GM12878 (cell line): ENCODE measurements around the gene TIRAP. TPM values are rescaled to one million over a fixed set of nuclear protein-coding genes. Genes with fewer than 3 reads are reported as not detected.
A peak's percentile ranks its signal among the peaks of the same experiment; 100 is the strongest.

Source experiments
- ATAC-seq: fragments of 200-7000 bp; cut with Tn5 transposase; 3 replicates; pipeline ENCODE4 v1.9.1; 2020; ENCODE audit warnings: mild to moderate bottlenecking, moderate library complexity
- BruUV-seq: library from RNA; stranded (reverse); fragments of 400-500 nt; replicated peaks from 2 replicates; lab custom pipeline; 2021; lab: Mats Ljungman, UMichigan
- CTCF ChIA-PET: fragments of 300-600 bp; sonication (Branson Sonifier 250); formaldehyde crosslinking; extraction: SDS; loops from one replicate; lab custom pipeline; 2021; ENCODE audit warnings: inconsistent platforms; lab: Yijun Ruan, JAX
- POLR2A ChIA-PET: fragments of 350-600 bp; formaldehyde crosslinking; extraction: SDS; loops from one replicate; lab custom pipeline; 2021; ENCODE audit warnings: inconsistent platforms; lab: Charles Lee
- RAD21 ChIA-PET: fragments of 300-600 bp; sonication (Branson Sonifier 250); formaldehyde crosslinking; loops from one replicate; lab custom pipeline; 2023; ENCODE audit warnings: antibody characterized with exemption; ENCODE audit not compliant: unreplicated experiment; lab: Charles Lee
- SMC1A ChIA-PET: fragments of 300-600 bp; sonication (Branson Sonifier 250); formaldehyde crosslinking; loops from one replicate; lab custom pipeline; 2023; ENCODE audit not compliant: unreplicated experiment, uncharacterized antibody; lab: Charles Lee
- DNase-seq: peaks from one replicate; pipeline ENCODE4 v3.0.0-alpha.2; 2011; ENCODE audit warnings: low read depth, low spot score
- FAIRE-seq: peaks from 3 replicates; lab custom pipeline; 2011; peaks lifted over from hg19 to GRCh38; lab: Jason Lieb, UNC
- H2AFZ ChIP-seq: 2 replicates; pipeline ENCODE4 v1.6.0; 2011; ENCODE audit warnings: low read depth, low read length, control low read depth; ENCODE audit not compliant: control insufficient read depth
- H3K27ac ChIP-seq: 2 replicates; pipeline ENCODE4 v1.5.1; 2011; ENCODE audit warnings: control low read depth; ENCODE audit not compliant: control insufficient read depth, insufficient read depth
- H3K27me3 ChIP-seq, 2 experiments: replicated peaks in 1 of 2; 2 replicates each; pipeline versions ENCODE4 v1.6.0 to v1.6.1; 2011; ENCODE audit warnings: low read length in 1 of 2; ENCODE audit not compliant: control insufficient read depth in 2 of 2, insufficient read depth in 2 of 2
- H3K36me3 ChIP-seq, 2 experiments: 2 replicates each; pipeline ENCODE4 v1.5.1; 2011; ENCODE audit warnings: low read length in 1 of 2; ENCODE audit not compliant: control insufficient read depth in 2 of 2, insufficient read depth in 2 of 2
- H3K4me1 ChIP-seq: 2 replicates; pipeline ENCODE4 v1.6.1; 2011; ENCODE audit warnings: mild to moderate bottlenecking, low read length, moderate library complexity, mixed read lengths; ENCODE audit not compliant: control insufficient read depth, insufficient read depth
- H3K4me2 ChIP-seq: 2 replicates; pipeline ENCODE4 v1.6.0; 2011; ENCODE audit warnings: control low read depth; ENCODE audit not compliant: control insufficient read depth, insufficient read depth
- H3K4me3 ChIP-seq: fragments of 200-600 bp; sonication (generic); 2 replicates; pipeline ENCODE4 v1.5.1; 2016
- H3K79me2 ChIP-seq: 2 replicates; pipeline ENCODE4 v1.6.0; 2011; ENCODE audit warnings: low read length; ENCODE audit not compliant: control insufficient read depth, insufficient read depth
- H3K9ac ChIP-seq: 2 replicates; pipeline ENCODE4 v1.8.0; 2011; ENCODE audit warnings: low read length, control low read depth, mixed read lengths; ENCODE audit not compliant: control insufficient read depth, insufficient read depth
- H3K9me3 ChIP-seq: replicated peaks from 3 replicates; pipeline ENCODE4 v1.5.1; 2011; ENCODE audit warnings: mild to moderate bottlenecking, low read length; ENCODE audit not compliant: control insufficient read depth, insufficient read depth
- H4K20me1 ChIP-seq: 2 replicates; pipeline ENCODE4 v1.6.0; 2011; ENCODE audit not compliant: control insufficient read depth, insufficient read depth
- CREB1 ChIP-seq: IDR thresholded peaks from 2 replicates; pipeline ENCODE4 v1.6.1; 2012; ENCODE audit warnings: low read depth, mild to moderate bottlenecking, inconsistent platforms
- HDAC2 ChIP-seq: fragments of 200-600 bp; sonication (generic); IDR thresholded peaks from 2 replicates; pipeline ENCODE4 v1.6.1; 2017
- MYB ChIP-seq: fragments of 150-350 bp; IDR thresholded peaks from 2 replicates; pipeline ENCODE4 v1.6.1; 2014; ENCODE audit warnings: mild to moderate bottlenecking, low read depth, low read length, borderline replicate concordance
- NFXL1 ChIP-seq: fragments of 450-650 bp; IDR thresholded peaks from 2 replicates; pipeline ENCODE4 v1.6.1; 2017; ENCODE audit warnings: antibody characterized with exemption, mild to moderate bottlenecking, borderline replicate concordance
- SIN3A ChIP-seq: IDR thresholded peaks from 2 replicates; pipeline ENCODE4 v1.6.1; 2012; ENCODE audit warnings: low read depth, low read length, improper control_type of control experiment
- SIX5 ChIP-seq: IDR thresholded peaks from 2 replicates; pipeline ENCODE4 v1.6.1; 2011; ENCODE audit warnings: mild to moderate bottlenecking, low read depth, low read length, moderate library complexity; ENCODE audit not compliant: severe bottlenecking
- SPI1 ChIP-seq: IDR thresholded peaks from 2 replicates; pipeline ENCODE4 v1.6.1; 2011; ENCODE audit warnings: low read depth, mild to moderate bottlenecking, low read length, moderate library complexity, borderline replicate concordance; ENCODE audit not compliant: insufficient read depth
- ZNF217 ChIP-seq: fragments of 450-650 bp; IDR thresholded peaks from 2 replicates; pipeline ENCODE4 v1.6.1; 2017; ENCODE audit warnings: antibody characterized with exemption, mild to moderate bottlenecking
- ZNF622 ChIP-seq: fragments of 450-650 bp; IDR thresholded peaks from 2 replicates; pipeline ENCODE4 v1.6.1; 2017; ENCODE audit warnings: mild to moderate bottlenecking, inconsistent platforms
- WGBS: methylation state at CpG from one replicate; pipeline ENCODE4 v1.1.6; 2016; ENCODE audit warnings: low lambda C conversion rate; ENCODE audit not compliant: insufficient replicate concordance, insufficient coverage; ENCODE audit errors: missing lambda C conversion rate; 5-methylcytosine and 5-hydroxymethylcytosine counted together
- in situ Hi-C: fragments of 300-500 bp; cut with MboI; formaldehyde crosslinking; loops from 9 replicates; pipeline ENCODE4 v1.14.3; 2018; ENCODE audit warnings: mixed read lengths
- intact Hi-C: fragments of 100-400 bp; cut with micrococcal nuclease; formaldehyde crosslinking; loops from one replicate; pipeline ENCODE4 v1.14.2; 2022; ENCODE audit not compliant: unreplicated experiment
- polyA plus RNA-seq, 11 experiments: library from polyadenylated mRNA; depleted of rRNA in 4 of 11; unstranded in 6 of 11; stranded (reverse) in 5 of 11; fragments of >200 nt; fragmentation: Nextera tagmentation in 4 of 11; fragmentation: Illumina TruSeq in 1 of 11; extraction: Ambion mirVana in 4 of 11; extraction: Trizol in 1 of 11; gene quantifications; 1 replicate in 1 of 11; 2 replicates in 10 of 11; pipeline versions ENCODE4 v1.2.1 to v1.2.3, GENCODE V29; 2011 to 2016; ENCODE audit warnings: inconsistent platforms in 2 of 11, missing spikeins in 2 of 11, low read depth in 1 of 11
- total RNA-seq, 4 experiments: library from RNA; depleted of rRNA in 3 of 4; stranded (reverse); fragments of >200 nt in 3 of 4; fragmentation: Illumina TruSeq in 1 of 4; extraction: Trizol in 1 of 4; gene quantifications; 2 replicates each; pipeline versions ENCODE4 v1.2.1 to v1.2.3, GENCODE V29; 2013 to 2021
- TF ChIP-seq, protein P1 (sequence below): IDR thresholded peaks from 2 replicates; pipeline ENCODE4 v1.6.1; 2012; ENCODE audit warnings: low read length, inconsistent platforms
- TF ChIP-seq, protein P2 (sequence below): IDR thresholded peaks from 2 replicates; pipeline ENCODE4 v1.6.1; 2012; ENCODE audit warnings: low read depth, low read length, improper control_type of control experiment
- TF ChIP-seq, protein P3 (sequence below): fragments of 150-350 bp; IDR thresholded peaks from 2 replicates; pipeline ENCODE4 v1.6.1; 2016; ENCODE audit warnings: low read depth, low read length
- TF ChIP-seq, protein P4 (sequence below): fragments of 450-650 bp; IDR thresholded peaks from 2 replicates; pipeline ENCODE4 v1.6.1; 2017; ENCODE audit warnings: mild to moderate bottlenecking, low read depth, inconsistent platforms; ENCODE audit not compliant: poor library complexity, severe bottlenecking
- TF ChIP-seq, protein P5 (sequence below): fragments of 450-650 bp; IDR thresholded peaks from 2 replicates; pipeline ENCODE4 v1.6.1; 2017; ENCODE audit warnings: low read depth, mild to moderate bottlenecking, moderate library complexity

The TIRAP gene
- total and polyA plus RNA-seq, 10 of the 15 experiments (the other 5 are each of a cell fraction or from before 2014, with no cell fraction given): 0.76 to 9.9 (median 4.7) TPM

DNA sequence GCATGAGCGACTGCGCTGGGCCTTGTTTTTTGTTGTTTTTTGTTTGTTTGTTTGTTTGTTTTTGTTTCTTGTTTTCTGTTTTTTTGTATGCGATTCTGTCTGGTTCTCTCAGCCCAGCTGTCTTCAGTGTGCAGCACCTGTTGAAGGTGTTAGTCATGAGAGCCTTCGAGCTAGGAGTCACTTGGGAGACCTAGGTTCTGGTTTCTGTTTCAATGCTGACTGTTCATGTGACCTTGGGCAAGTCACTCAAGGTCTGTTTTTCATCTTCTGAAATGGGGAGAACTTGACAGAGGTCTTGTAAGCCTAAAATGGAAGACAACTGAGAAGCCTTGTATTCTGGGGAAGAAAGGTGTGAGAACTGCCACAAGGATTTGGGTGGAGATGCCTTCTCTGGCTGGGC, 22.8 kb downstream of the TIRAP start:
- no peaks in the 10 kb centered on the region for H3K9me3 ChIP-seq
- DNase-seq (peak; percentile 63), ATAC-seq (peak; percentile 63), FAIRE-seq (peak; percentile 86)
- ChIA-PET SMC1A (interaction anchor here (0.9 to 3.5 kb wide), 7 partner anchors 11 to 178 kb away, joined by 3 to 14 read pairs (median 4); partner anchors contain the start of genes FOXRED1 and SRPRA), CTCF (interaction anchor here (0.6 to 10.0 kb wide), 2 partner anchors 113 to 177 kb away, joined by 3 to 232 read pairs; no protein-coding TSS in a partner anchor), POLR2A (interaction anchor here (0.9 to 1.2 kb wide), 4 partner anchors 10 to 180 kb away, joined by 3 to 6 read pairs (median 4); partner anchors contain the start of genes FOXRED1 and SRPRA), RAD21 (interaction anchor here (1.1 to 2.7 kb wide), 3 partner anchors 12 to 175 kb away, joined by 4 to 7 read pairs (median 7); no protein-coding TSS in a partner anchor)
- no TSS peak for BruUV-seq
- H3K4me2 ChIP-seq: peak overlapping the region; percentile 60
- no peak overlapping the region for H2AFZ ChIP-seq
- in situ Hi-C loops (no loop called here), intact Hi-C loops (loop anchor here (2.0 kb wide), 1 partner anchor 37 kb away; the partner anchor contains the start of genes FOXRED1 and SRPRA)
- H3K4me3 ChIP-seq: peak overlapping the region; percentile 53; the same call in 1 of the 2 replicates
- peak overlapping the region; percentile 2 for H3K27ac ChIP-seq
- peaks cover 0 to 9% of the 10 kb centered on the region in 2 experiments; a peak in 1 of 4 replicates for H3K36me3 ChIP-seq
- peaks cover 15% of the 10 kb centered on the region for H3K4me1 ChIP-seq
- no peak overlapping the region for H3K9ac ChIP-seq
- H3K79me2 ChIP-seq: peaks cover 25% of the 10 kb centered on the region
- no peaks in the 10 kb centered on the region for H3K27me3 ChIP-seq
- H4K20me1 ChIP-seq: no peaks in the 10 kb centered on the region
- 42% methylated on average over 4 of the region's 4 CpGs for WGBS
- TF ChIP-seq HDAC2: no peak
- TF ChIP-seq, protein P1, sequence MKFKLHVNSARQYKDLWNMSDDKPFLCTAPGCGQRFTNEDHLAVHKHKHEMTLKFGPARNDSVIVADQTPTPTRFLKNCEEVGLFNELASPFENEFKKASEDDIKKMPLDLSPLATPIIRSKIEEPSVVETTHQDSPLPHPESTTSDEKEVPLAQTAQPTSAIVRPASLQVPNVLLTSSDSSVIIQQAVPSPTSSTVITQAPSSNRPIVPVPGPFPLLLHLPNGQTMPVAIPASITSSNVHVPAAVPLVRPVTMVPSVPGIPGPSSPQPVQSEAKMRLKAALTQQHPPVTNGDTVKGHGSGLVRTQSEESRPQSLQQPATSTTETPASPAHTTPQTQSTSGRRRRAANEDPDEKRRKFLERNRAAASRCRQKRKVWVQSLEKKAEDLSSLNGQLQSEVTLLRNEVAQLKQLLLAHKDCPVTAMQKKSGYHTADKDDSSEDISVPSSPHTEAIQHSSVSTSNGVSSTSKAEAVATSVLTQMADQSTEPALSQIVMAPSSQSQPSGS: no peak
- no peak for TF ChIP-seq ZNF622
- TF ChIP-seq, protein P2, sequence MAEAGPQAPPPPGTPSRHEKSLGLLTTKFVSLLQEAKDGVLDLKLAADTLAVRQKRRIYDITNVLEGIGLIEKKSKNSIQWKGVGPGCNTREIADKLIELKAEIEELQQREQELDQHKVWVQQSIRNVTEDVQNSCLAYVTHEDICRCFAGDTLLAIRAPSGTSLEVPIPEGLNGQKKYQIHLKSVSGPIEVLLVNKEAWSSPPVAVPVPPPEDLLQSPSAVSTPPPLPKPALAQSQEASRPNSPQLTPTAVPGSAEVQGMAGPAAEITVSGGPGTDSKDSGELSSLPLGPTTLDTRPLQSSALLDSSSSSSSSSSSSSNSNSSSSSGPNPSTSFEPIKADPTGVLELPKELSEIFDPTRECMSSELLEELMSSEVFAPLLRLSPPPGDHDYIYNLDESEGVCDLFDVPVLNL: no peak
- TF ChIP-seq SPI1: no peak
- TF ChIP-seq MYB: no peak
- no peak for TF ChIP-seq SIX5
- TF ChIP-seq, protein P3, sequence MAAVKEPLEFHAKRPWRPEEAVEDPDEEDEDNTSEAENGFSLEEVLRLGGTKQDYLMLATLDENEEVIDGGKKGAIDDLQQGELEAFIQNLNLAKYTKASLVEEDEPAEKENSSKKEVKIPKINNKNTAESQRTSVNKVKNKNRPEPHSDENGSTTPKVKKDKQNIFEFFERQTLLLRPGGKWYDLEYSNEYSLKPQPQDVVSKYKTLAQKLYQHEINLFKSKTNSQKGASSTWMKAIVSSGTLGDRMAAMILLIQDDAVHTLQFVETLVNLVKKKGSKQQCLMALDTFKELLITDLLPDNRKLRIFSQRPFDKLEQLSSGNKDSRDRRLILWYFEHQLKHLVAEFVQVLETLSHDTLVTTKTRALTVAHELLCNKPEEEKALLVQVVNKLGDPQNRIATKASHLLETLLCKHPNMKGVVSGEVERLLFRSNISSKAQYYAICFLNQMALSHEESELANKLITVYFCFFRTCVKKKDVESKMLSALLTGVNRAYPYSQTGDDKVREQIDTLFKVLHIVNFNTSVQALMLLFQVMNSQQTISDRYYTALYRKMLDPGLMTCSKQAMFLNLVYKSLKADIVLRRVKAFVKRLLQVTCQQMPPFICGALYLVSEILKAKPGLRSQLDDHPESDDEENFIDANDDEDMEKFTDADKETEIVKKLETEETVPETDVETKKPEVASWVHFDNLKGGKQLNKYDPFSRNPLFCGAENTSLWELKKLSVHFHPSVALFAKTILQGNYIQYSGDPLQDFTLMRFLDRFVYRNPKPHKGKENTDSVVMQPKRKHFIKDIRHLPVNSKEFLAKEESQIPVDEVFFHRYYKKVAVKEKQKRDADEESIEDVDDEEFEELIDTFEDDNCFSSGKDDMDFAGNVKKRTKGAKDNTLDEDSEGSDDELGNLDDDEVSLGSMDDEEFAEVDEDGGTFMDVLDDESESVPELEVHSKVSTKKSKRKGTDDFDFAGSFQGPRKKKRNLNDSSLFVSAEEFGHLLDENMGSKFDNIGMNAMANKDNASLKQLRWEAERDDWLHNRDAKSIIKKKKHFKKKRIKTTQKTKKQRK: no peak
- TF ChIP-seq, protein P4, sequence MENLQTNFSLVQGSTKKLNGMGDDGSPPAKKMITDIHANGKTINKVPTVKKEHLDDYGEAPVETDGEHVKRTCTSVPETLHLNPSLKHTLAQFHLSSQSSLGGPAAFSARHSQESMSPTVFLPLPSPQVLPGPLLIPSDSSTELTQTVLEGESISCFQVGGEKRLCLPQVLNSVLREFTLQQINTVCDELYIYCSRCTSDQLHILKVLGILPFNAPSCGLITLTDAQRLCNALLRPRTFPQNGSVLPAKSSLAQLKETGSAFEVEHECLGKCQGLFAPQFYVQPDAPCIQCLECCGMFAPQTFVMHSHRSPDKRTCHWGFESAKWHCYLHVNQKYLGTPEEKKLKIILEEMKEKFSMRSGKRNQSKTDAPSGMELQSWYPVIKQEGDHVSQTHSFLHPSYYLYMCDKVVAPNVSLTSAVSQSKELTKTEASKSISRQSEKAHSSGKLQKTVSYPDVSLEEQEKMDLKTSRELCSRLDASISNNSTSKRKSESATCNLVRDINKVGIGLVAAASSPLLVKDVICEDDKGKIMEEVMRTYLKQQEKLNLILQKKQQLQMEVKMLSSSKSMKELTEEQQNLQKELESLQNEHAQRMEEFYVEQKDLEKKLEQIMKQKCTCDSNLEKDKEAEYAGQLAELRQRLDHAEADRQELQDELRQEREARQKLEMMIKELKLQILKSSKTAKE: no peak
- TF ChIP-seq SIN3A: no peak
- TF ChIP-seq, protein P5, sequence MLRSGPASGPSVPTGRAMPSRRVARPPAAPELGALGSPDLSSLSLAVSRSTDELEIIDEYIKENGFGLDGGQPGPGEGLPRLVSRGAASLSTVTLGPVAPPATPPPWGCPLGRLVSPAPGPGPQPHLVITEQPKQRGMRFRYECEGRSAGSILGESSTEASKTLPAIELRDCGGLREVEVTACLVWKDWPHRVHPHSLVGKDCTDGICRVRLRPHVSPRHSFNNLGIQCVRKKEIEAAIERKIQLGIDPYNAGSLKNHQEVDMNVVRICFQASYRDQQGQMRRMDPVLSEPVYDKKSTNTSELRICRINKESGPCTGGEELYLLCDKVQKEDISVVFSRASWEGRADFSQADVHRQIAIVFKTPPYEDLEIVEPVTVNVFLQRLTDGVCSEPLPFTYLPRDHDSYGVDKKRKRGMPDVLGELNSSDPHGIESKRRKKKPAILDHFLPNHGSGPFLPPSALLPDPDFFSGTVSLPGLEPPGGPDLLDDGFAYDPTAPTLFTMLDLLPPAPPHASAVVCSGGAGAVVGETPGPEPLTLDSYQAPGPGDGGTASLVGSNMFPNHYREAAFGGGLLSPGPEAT: no peak
- TF ChIP-seq CREB1: no peak
- no peak for TF ChIP-seq ZNF217
- TF ChIP-seq NFXL1: no peak
